Measurements from ENCODE around the gene PIGQ.

Gene PIGQ

GRCh38 chr16:632486-633335, 62.9 kb downstream of the PIGQ start:
- no peak overlapping the region for H3K4me3 ChIP-seq

GRCh38 chr16:633336-634050, 63.7 kb downstream of the PIGQ start:
- Histone ChIP-seq H3K27ac (no peak overlapping the region), H3K4me3 (no peak overlapping the region)

More at GRCh38 chr16:632486-633335, 62.9 kb downstream of the PIGQ start:
- no peak overlapping the region for H3K27ac ChIP-seq

Measured in skin epidermis (tissue), 12 donors.